SHP77 treated with DMSO at 0.1 percent for 48 hours (cell line): Measurements from ENCODE around the gene MERTK.
"Not testable (repeated sequence)": the region's sequence is repeated elsewhere in the genome, so short reads cannot be mapped to it uniquely, and the experiment has no call there.

Experiments used
- DNase-seq: peaks from one replicate; lab custom pipeline; 2025; lab: John Stamatoyannopoulos, UW

The MERTK gene

GRCh38 chr2:111910609-111911277 is 12.3 kb downstream of the MERTK start:
- no peak for DNase-seq

- not testable (repeated sequence) for DNase-seq
Observed at GRCh38 chr2:111911295-111911977, 13.0 kb downstream of the MERTK start.

GRCh38 chr2:111912547-111912946 is 14.1 kb downstream of the MERTK start:
- DNase-seq: no peak

DNA sequence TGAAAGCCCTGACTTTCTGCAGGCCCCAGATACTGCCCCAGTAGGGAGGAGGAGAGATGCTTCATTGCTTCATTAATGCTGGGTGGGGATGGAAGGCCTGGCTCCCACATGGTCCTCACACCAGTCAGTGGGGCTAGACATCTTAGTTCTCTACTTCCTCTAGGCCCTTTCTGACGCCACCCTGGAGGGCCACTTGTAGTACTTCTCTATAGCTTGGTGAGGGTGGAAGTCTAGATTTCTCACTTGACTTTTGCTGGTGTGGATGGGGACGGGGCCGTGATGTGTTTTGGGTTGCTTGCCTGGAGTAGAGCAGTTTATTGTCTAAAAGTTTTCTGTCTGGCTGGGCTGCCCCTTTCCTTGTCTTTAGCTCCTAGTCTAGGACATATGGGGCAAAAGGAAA is 18.7 kb downstream of the MERTK start:
- no peak for DNase-seq

GRCh38 chr2:111918383-111918806 is 20.0 kb downstream of the MERTK start:
- no peak for DNase-seq

- DNase-seq: no peak
Observed at GRCh38 chr2:111919365-111919764, 21.0 kb downstream of the MERTK start.

GRCh38 chr2:111919794-111920608 is 21.6 kb downstream of the MERTK start:
- DNase-seq: no peak

GRCh38 chr2:111923276-111923804 is 24.9 kb downstream of the MERTK start:
- no peak for DNase-seq

- no peak for DNase-seq
Observed at GRCh38 chr2:111924617-111925107, 26.3 kb downstream of the MERTK start.

- DNase-seq: no peak
Observed at GRCh38 chr2:111927723-111928122, 29.3 kb downstream of the MERTK start.

GRCh38 chr2:111930409-111930808 is 32.0 kb downstream of the MERTK start:
- DNase-seq: no peak

DNA sequence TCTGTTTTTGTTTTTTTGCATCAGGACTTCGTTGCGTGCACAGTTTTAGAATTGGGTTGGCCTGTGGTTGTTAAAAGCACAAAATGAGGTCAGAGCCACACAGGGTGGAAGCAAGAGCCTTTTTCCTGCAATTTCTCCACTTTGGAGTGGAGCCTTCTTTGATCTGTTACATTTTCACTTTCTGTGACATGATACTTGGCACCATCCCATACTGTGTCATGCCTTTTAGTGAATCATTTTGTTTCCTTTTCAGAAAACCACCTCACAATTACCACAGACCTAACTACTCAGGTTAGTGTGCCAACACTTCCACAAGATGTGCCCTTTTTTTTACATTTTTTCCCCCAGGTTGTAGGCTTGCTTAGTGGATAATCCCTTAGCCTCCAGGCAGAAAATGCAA is 32.5 kb downstream of the MERTK start:
- no peak for DNase-seq

GRCh38 chr2:111932841-111933291 is 34.5 kb downstream of the MERTK start:
- no peak for DNase-seq

GRCh38 chr2:111933900-111934299 is 35.5 kb downstream of the MERTK start:
- DNase-seq: not testable (repeated sequence)

- DNase-seq: no peak
Observed at GRCh38 chr2:111936881-111937280, 38.5 kb downstream of the MERTK start.

- no peak for DNase-seq
Observed at GRCh38 chr2:111938392-111938791, 40.0 kb downstream of the MERTK start.

GRCh38 chr2:111940333-111941196 is 42.2 kb downstream of the MERTK start:
- no peak for DNase-seq

GRCh38 chr2:111941531-111941930 is 43.1 kb downstream of the MERTK start:
- DNase-seq: no peak

- no peak for DNase-seq
Observed at GRCh38 chr2:111944531-111945210, 46.3 kb downstream of the MERTK start.

DNA sequence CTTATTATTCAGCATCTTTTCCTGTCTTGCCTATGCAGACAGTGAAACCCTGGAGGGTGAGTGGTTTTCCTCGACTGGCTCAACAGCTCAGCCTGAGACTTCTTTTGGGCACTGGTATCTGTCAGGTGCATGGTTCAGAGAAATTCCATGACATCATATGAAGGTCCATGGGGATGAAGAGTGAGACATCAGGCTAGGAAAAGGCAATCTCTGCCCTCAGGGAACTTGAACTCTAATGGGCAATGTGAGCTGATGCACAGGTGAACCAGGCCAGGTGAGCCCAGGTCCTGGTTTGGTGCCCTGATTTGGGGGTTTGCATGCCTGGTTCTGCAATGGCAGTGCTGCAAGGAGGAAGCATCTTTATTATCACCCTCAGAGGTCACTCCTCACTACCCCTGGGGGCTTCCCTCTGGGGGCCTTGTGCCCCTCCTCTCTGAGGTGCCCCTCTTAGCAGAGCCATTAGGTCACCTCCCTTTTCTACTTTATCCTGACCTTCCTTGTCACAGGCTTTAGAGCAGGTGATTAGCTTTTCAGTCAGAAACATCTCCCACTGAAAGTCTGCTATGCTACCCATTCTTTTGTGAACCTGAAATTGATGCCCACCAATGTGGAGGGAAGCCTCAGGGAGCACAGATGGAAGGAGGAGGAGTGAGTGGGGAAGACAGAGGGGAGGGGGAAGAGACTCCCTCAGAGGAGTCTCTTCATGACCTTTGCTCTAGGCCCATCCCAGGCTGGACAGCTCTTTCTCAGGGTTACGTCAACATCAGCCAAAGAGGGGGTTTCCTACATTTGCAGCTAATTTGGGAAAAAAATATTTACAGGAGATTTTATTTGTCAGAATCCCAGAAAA is 47.3 kb downstream of the MERTK start:
- no peak for DNase-seq
